ENCODE results near the gene KRT36.

The KRT36 gene

DNA sequence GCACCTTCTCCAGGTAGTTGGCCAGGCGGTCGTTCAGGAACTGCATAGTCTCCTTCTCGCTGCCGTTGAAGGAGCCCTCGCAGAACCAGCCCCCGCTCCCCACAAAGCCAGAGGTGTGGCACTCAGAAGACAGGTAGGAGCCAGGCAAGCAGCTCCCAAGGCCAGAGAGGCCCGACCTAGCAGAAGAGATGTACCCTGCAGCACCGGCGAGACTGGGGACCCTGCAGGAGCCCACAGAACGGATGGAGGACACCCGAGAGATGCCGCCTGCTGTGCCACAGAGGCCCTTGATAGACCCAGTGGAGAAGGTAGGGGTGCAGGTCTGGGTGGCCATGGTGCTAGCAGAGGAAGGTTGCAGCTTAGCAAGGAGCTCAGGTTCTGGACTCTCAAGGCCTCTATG, at the start of gene KRT36:
KRT36 (minus strand) TSS at position 380 of the 400 bp plus-strand sequence; CDS start at position 334, 46 bp downstream.
- Mint-ChIP-seq H3K27ac (no peak within 1 kb of the TSS), H3K27me3 (peaks cover 2% of the 10 kb centered on the region), H3K9me3 (ENCODE audit: low read depth) (no peaks in the 10 kb centered on the region), H3K36me3 (no peaks in the 10 kb centered on the region), H3K4me3 (no peak within 1 kb of the TSS), H3K4me1 (ENCODE audit: low read depth) (peaks cover 10% of the 10 kb centered on the region)

- Mint-ChIP-seq H3K27ac (no peak overlapping the region), H3K4me1 (ENCODE audit: low read depth) (no peaks in the 10 kb centered on the region), H3K4me3 (no peak overlapping the region), H3K36me3 (no peaks in the 10 kb centered on the region), H3K27me3 (peaks cover 9% of the 10 kb centered on the region), H3K9me3 (ENCODE audit: low read depth) (no peaks in the 10 kb centered on the region)
Observed at GRCh38 chr17:41539071-41539492, 49.4 kb upstream of the KRT36 start.

GRCh38 chr17:41538565-41538991, 48.9 kb upstream of the KRT36 start:
- peaks cover 9% of the 10 kb centered on the region for H3K27me3 Mint-ChIP-seq
- H3K4me1 Mint-ChIP-seq (ENCODE audit: low read depth): no peaks in the 10 kb centered on the region
- H3K36me3 Mint-ChIP-seq: no peaks in the 10 kb centered on the region
- no peak overlapping the region for H3K27ac Mint-ChIP-seq
- H3K9me3 Mint-ChIP-seq (ENCODE audit: low read depth): no peaks in the 10 kb centered on the region
- no peak overlapping the region for H3K4me3 Mint-ChIP-seq

DNA sequence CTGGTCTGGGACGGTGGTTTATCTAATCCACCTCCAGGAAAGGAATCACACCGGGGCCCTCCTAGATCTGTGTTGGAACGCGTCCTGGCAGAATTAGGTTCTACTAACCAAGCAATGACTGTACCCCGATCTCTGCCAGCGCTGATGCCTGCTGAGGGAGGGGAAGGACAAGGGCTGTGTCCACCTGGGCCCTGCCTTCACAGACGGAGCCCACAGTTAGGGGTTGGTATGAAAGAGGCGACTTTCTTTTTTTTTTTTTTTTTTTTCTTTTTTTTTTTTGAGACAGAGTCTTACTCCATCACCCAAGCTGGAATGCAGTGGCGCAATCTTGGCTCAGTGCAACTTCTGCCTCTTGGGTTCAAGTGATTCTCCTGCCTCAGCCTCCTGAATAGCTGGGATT, 48.3 kb upstream of the KRT36 start:
- Mint-ChIP-seq H3K27me3 (peaks cover 9% of the 10 kb centered on the region), H3K27ac (no peak overlapping the region), H3K36me3 (no peaks in the 10 kb centered on the region), H3K4me3 (no peak overlapping the region), H3K9me3 (ENCODE audit: low read depth) (no peaks in the 10 kb centered on the region), H3K4me1 (ENCODE audit: low read depth) (no peaks in the 10 kb centered on the region)

- Mint-ChIP-seq H3K36me3 (no peaks in the 10 kb centered on the region), H3K27me3 (peaks cover 13% of the 10 kb centered on the region), H3K27ac (no peak overlapping the region), H3K4me1 (ENCODE audit: low read depth) (no peaks in the 10 kb centered on the region), H3K4me3 (no peak overlapping the region), H3K9me3 (ENCODE audit: low read depth) (no peaks in the 10 kb centered on the region)
Observed at GRCh38 chr17:41537614-41537954, 47.9 kb upstream of the KRT36 start.

GRCh38 chr17:41536741-41537613, 47.3 kb upstream of the KRT36 start:
- Mint-ChIP-seq H3K27ac (no peak overlapping the region), H3K9me3 (ENCODE audit: low read depth) (no peaks in the 10 kb centered on the region), H3K4me1 (ENCODE audit: low read depth) (no peaks in the 10 kb centered on the region), H3K27me3 (peaks cover 14% of the 10 kb centered on the region), H3K36me3 (no peaks in the 10 kb centered on the region), H3K4me3 (no peak overlapping the region)

GRCh38 chr17:41535764-41536481, 46.2 kb upstream of the KRT36 start:
- Mint-ChIP-seq H3K27me3 (peaks cover 16% of the 10 kb centered on the region), H3K27ac (no peak overlapping the region), H3K4me1 (ENCODE audit: low read depth) (no peaks in the 10 kb centered on the region), H3K9me3 (ENCODE audit: low read depth) (no peaks in the 10 kb centered on the region), H3K4me3 (no peak overlapping the region), H3K36me3 (no peaks in the 10 kb centered on the region)

DNA sequence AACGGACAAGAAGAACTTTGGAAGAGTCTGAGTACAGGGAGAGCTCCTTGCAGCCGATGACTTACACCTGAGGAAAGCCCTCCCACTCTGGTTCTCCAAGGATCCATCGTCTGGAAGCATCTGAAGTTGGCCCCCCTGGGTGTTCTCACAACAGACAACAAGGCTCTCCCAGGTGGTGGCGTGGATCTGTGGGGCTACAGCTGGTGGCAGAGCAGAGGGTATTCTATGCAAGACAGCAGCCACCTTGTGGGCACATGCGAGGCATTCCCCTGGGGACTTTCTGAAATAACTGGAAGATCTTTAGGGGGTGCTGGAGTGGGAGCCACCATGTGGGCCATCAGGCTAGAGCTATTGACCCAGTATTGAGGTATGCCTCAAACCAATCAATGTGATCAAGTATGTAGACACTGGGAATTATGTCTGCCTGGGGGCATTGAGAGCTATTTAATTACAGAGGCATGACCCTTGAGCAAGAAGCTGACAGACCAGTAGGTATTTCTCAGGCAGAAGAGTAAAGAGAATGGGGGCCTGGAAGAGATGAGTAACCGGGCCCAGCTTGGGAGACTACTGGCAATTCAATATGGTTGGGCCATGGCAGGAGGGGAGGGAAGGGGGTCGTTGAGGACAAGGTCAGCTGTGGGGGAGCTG, 45.3 kb upstream of the KRT36 start:
- no peaks in the 10 kb centered on the region for H3K36me3 Mint-ChIP-seq
- no peak overlapping the region for H3K27ac Mint-ChIP-seq
- no peaks in the 10 kb centered on the region for H3K9me3 Mint-ChIP-seq (ENCODE audit: low read depth)
- no peak overlapping the region for H3K4me3 Mint-ChIP-seq
- no peaks in the 10 kb centered on the region for H3K4me1 Mint-ChIP-seq (ENCODE audit: low read depth)
- peaks cover 17% of the 10 kb centered on the region for H3K27me3 Mint-ChIP-seq

- H3K27me3 Mint-ChIP-seq: peaks cover 26% of the 10 kb centered on the region
- H3K36me3 Mint-ChIP-seq: no peaks in the 10 kb centered on the region
- H3K27ac Mint-ChIP-seq: no peak overlapping the region
- H3K9me3 Mint-ChIP-seq (ENCODE audit: low read depth): no peaks in the 10 kb centered on the region
- H3K4me1 Mint-ChIP-seq (ENCODE audit: low read depth): peaks cover 6% of the 10 kb centered on the region
- no peak overlapping the region for H3K4me3 Mint-ChIP-seq
Observed at GRCh38 chr17:41533613-41534012, 43.9 kb upstream of the KRT36 start.

- Mint-ChIP-seq H3K27me3 (peaks cover 28% of the 10 kb centered on the region), H3K4me1 (ENCODE audit: low read depth) (peaks cover 9% of the 10 kb centered on the region), H3K9me3 (ENCODE audit: low read depth) (no peaks in the 10 kb centered on the region), H3K27ac (no peak overlapping the region), H3K4me3 (no peak overlapping the region), H3K36me3 (no peaks in the 10 kb centered on the region)
Observed at GRCh38 chr17:41532947-41533570, 43.3 kb upstream of the KRT36 start.

GRCh38 chr17:41531993-41532392, 42.3 kb upstream of the KRT36 start:
- Mint-ChIP-seq H3K27me3 (peaks cover 28% of the 10 kb centered on the region), H3K9me3 (ENCODE audit: low read depth) (no peaks in the 10 kb centered on the region), H3K4me3 (no peak overlapping the region), H3K4me1 (ENCODE audit: low read depth) (peaks cover 13% of the 10 kb centered on the region), H3K36me3 (no peaks in the 10 kb centered on the region), H3K27ac (no peak overlapping the region)

GRCh38 chr17:41530062-41531048, 40.6 kb upstream of the KRT36 start:
- Mint-ChIP-seq H3K4me1 (ENCODE audit: low read depth) (peaks cover 14% of the 10 kb centered on the region), H3K9me3 (ENCODE audit: low read depth) (no peaks in the 10 kb centered on the region), H3K36me3 (no peaks in the 10 kb centered on the region), H3K27ac (no peak overlapping the region), H3K4me3 (no peak overlapping the region), H3K27me3 (peaks cover 31% of the 10 kb centered on the region)

GRCh38 chr17:41529491-41529915, 39.8 kb upstream of the KRT36 start:
- Mint-ChIP-seq H3K4me3 (peak overlapping the region; percentile 78), H3K36me3 (no peaks in the 10 kb centered on the region), H3K4me1 (ENCODE audit: low read depth) (peaks cover 14% of the 10 kb centered on the region), H3K27ac (no peak overlapping the region), H3K27me3 (peaks cover 27% of the 10 kb centered on the region), H3K9me3 (ENCODE audit: low read depth) (no peaks in the 10 kb centered on the region)

GRCh38 chr17:41528959-41529353, 39.2 kb upstream of the KRT36 start:
- no peaks in the 10 kb centered on the region for H3K36me3 Mint-ChIP-seq
- H3K4me3 Mint-ChIP-seq: peak overlapping the region; percentile 78
- H3K9me3 Mint-ChIP-seq (ENCODE audit: low read depth): no peaks in the 10 kb centered on the region
- H3K4me1 Mint-ChIP-seq (ENCODE audit: low read depth): peaks cover 14% of the 10 kb centered on the region
- H3K27ac Mint-ChIP-seq: no peak overlapping the region
- H3K27me3 Mint-ChIP-seq: peaks cover 27% of the 10 kb centered on the region
